Measurements from ENCODE around the gene STRADA. TPM values are rescaled to one million over a fixed set of nuclear protein-coding genes. Genes with fewer than 3 reads are reported as not detected.

Gene STRADA
- total and polyA plus RNA-seq, 2 of the 8 experiments (the other 6 are each of a cell fraction or from before 2014, with no cell fraction given), result 35.6 to 43.3 TPM

DNA sequence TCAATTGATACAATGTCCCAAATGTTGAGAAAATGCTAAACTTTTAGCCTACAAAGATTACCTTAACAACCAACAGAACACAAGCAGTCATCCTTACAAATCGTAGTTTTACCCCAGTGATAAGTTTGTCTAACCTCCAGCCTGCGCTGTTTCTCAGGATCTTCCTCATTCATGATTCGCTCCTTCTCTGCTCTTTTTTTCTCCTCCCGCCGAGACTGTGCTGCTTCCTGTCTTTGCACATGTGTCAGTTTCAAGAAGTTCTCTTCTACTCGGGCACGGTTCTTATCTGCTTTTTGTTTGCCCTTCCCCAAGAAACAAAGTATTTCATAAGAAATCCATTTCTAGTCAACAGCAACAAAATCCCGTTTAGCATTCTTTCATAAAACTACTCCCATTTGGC, 10.2 kb upstream of the STRADA start:
- Histone ChIP-seq H3K18ac (ENCODE audit: extremely low read depth, low read length) (no peak overlapping the region), H3K27ac (ENCODE audit: low read depth, low read length) (no peak overlapping the region), H2AK5ac (ENCODE audit: low read depth, low read length) (no peak overlapping the region), H3K4me3 (ENCODE audit: extremely low read depth in 1 of 4, insufficient read depth in 2 of 4, low read depth in 3 of 4, low read length in 4 of 4) (no peak overlapping the region), H3K23me2 (ENCODE audit: low read depth, low read length) (no peaks in the 10 kb centered on the region), H4K20me1 (replicated peaks in 1 of 2; ENCODE audit: control insufficient read depth in 1 of 2, insufficient read depth in 2 of 2, low read length in 2 of 2) (no peaks in the 10 kb centered on the region), H3K23ac (ENCODE audit: insufficient read length) (no peak overlapping the region), H3K56ac (replicated peaks; ENCODE audit: insufficient read length, low read depth, low read length) (no peak overlapping the region), H3K36me3 (ENCODE audit: control insufficient read depth in 2 of 4, insufficient read depth in 4 of 4, low read length in 3 of 4) (peaks cover 18 to 72% (median 44%) of the 10 kb centered on the region in 4 experiments), H2BK12ac (ENCODE audit: low read depth, low read length) (no peak overlapping the region), H4K5ac (ENCODE audit: insufficient read length, low read depth, low read length) (no peak overlapping the region), H3K9ac (replicated peaks in 1 of 4; ENCODE audit: extremely low read depth in 1 of 4, low read depth in 3 of 4, low read length in 3 of 4) (no peak overlapping the region), H2BK15ac (ENCODE audit: low read length) (no peak overlapping the region), H3K79me2 (ENCODE audit: control insufficient read depth in 1 of 2, insufficient read depth in 2 of 2, low read length in 2 of 2) (no peaks in the 10 kb centered on the region), H4K8ac (ENCODE audit: extremely low read depth, insufficient read depth, low read length) (no peak overlapping the region), H3K4ac (replicated peaks; ENCODE audit: insufficient read length, low read depth, low read length) (no peak overlapping the region), H2BK5ac (ENCODE audit: low read depth, low read length) (no peak overlapping the region), H2BK120ac (replicated peaks; ENCODE audit: low read depth, low read length) (no peak overlapping the region), H3K4me2 (ENCODE audit: insufficient read depth in 1 of 2, low read depth in 2 of 2, low read length in 2 of 2) (no peak overlapping the region), H4K91ac (replicated peaks; ENCODE audit: insufficient read length, low read length) (no peak overlapping the region), H3K14ac (ENCODE audit: insufficient read length) (no peak overlapping the region), H2AFZ (ENCODE audit: low read length) (no peak overlapping the region), H3K79me1 (ENCODE audit: low read depth, low read length) (no peaks in the 10 kb centered on the region), H2BK20ac (ENCODE audit: low read length) (no peak overlapping the region), H3K27me3 (replicated peaks in 1 of 4; ENCODE audit: control insufficient read depth in 3 of 4, extremely low read depth in 1 of 4, insufficient read depth in 3 of 4, low read length in 3 of 4) (no peaks in the 10 kb centered on the region), H3K4me1 (replicated peaks in 1 of 4; ENCODE audit: control insufficient read depth in 3 of 4, insufficient read depth in 4 of 4, low read length in 3 of 4) (no peaks in the 10 kb centered on the region), H3K9me3 (ENCODE audit: insufficient read depth in 2 of 2, low read depth in 1 of 2, low read length in 1 of 2) (no peaks in the 10 kb centered on the region)
- POLR2A ChIA-PET (ENCODE audit: partially characterized antibody), result interaction anchor here (3.2 kb wide), 1 partner anchor 22 kb away, joined by 8 read pairs; the partner anchor contains the start of genes CCDC47 and DDX42
- CTCF ChIA-PET (ENCODE audit: partially characterized antibody), result no interaction called here
- DNase-seq (ENCODE audit: low read depth in 1 of 2, low spot score in 2 of 2) (no peak), FAIRE-seq (no peak)
- WGBS, 2 experiments (ENCODE audit: extremely low coverage in 1 of 2, insufficient coverage in 1 of 2, insufficient read length in 1 of 2, insufficient replicate concordance in 2 of 2, low coverage in 1 of 2, low lambda C conversion rate in 2 of 2, missing lambda C conversion rate in 1 of 2), result 95% methylated on average over 8 of the region's 8 CpGs; no CpG with 5 or more reads in 1 of the 2 experiments
- TF ChIP-seq RAD21 (IDR thresholded peaks at IDR 0.05 in 1 of 2, conservative IDR thresholded peaks at IDR 0.05 in 1 of 2; ENCODE audit: low read depth in 2 of 2, low read length in 2 of 2) (no peak), SIN3A (conservative IDR thresholded peaks at IDR 0.05 in 1 of 2, IDR thresholded peaks at IDR 0.05 in 1 of 2; ENCODE audit: low read depth in 1 of 2, low read length in 2 of 2) (no peak), CBX8 (IDR thresholded peaks at IDR 0.05; ENCODE audit: borderline replicate concordance, low read depth, low read length) (no peak), KDM5A (IDR thresholded peaks at IDR 0.05; ENCODE audit: low read length) (no peak), FOSL1 (IDR thresholded peaks at IDR 0.05; ENCODE audit: insufficient read depth, low read depth, low read length) (no peak), CHD2 (IDR thresholded peaks at IDR 0.05; ENCODE audit: low read length) (no peak), BACH1 (IDR thresholded peaks at IDR 0.05; ENCODE audit: low read length) (no peak), POLR2AphosphoS5 (IDR thresholded peaks at IDR 0.05; ENCODE audit: low read depth, low read length) (no peak), SP4 (IDR thresholded peaks at IDR 0.05; ENCODE audit: low read length) (no peak)
- TF ChIP-seq, protein P1, sequence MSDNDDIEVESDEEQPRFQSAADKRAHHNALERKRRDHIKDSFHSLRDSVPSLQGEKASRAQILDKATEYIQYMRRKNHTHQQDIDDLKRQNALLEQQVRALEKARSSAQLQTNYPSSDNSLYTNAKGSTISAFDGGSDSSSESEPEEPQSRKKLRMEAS (IDR thresholded peaks at IDR 0.05), result no peak

Data from H1 (cell line).